GM19455 (cell line): ENCODE data around the gene ALDH3A1.

Experiments used
- ATAC-seq: cut with Tn5 transposase; IDR thresholded peaks from one replicate; pipeline ENCODE4 v1.9.1; 2021; ENCODE audit not compliant: unreplicated experiment

ALDH3A1 gene

DNA sequence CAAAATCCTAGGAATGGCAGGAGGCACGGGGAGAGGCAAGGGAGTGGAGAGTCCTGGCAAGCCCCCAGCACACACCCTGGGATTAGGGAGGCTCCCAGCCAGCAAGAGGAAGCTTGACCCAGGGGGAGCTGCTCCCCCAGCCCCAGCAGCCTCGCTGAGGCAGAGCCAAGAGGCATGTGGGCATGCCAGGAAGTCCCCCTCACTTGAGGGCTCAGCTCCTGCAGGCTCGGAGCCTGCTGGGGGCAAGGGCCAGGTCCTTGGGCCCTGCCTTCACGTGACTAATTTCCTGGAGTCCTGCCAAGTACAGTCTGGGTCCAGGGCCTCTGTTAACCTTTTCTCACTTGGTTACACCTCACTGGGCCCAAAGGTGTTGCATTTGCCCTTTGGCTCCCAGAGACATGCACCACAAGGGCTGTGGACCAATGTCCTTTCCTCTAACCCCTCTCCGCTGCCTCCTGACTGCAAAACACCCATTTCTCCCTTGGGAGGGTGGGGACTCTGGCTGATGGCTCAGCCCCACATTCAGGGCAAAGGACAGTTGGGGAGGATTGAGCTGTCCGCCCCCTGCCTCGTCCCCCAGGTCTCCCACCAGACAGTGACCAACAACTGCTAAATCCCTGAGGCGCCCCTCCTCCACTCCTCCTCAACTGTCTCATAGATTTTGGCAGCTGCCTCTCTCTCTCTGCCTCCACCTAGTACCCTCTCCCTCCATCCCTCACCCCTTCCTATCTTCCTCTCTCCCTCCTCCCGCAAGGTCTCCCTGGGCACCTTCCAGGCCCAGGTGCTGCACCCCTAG, 27.3 kb downstream of the ALDH3A1 start:
- ATAC-seq: no peak

DNA sequence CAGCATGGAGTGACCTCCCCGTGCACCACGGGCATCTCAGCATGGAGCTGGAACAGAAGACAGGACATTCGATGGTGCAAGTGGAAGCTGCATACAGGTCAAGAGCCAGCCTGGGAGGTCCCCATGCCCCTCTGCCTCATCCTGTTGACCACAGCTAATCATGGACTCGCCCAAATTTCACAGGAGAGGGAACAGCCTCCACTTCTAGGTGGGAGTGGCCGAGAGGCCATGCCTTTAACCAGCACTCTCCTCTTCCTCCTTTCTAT, 28.0 kb downstream of the ALDH3A1 start:
- ATAC-seq: no peak

DNA sequence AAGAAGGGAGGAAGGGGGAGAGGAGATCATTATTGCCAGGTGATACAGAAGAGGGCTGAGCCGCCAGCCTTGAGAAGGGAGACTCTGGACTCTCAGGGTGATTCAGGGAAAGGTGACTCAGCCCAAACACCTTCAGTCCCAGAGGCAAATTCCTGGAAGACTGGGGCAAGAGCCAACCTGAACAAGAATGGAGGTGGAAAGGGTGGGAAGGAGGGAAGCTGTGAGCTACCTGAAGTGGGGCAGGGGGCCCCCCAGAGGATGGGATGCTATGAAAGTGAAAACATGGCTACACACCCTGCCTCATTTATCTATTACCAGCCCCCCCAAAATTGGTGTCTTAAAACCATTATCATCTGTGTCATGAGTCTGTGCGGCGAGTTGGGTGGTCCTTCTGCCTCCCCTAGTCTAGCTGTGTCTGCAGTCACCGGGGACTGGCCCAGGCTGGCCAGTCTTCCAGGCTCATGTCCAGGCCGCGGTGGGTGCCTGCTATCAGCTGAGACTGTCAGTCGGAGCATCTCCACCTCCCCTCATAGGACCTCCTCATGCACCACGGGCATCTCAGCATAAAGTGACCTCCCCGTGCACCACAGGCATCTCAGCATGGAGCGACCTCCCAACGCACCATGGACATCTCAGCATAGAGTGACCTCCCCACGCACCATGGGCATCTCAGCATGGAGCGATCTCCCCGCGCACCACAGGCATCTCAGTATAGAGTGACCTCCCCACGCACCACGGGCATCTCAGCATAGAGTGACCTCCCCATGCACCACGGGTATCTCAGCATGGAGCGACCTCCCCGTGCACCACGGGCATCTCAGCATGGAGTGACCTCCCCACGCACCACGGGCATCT, 28.5 kb downstream of the ALDH3A1 start:
- no peak for ATAC-seq

DNA sequence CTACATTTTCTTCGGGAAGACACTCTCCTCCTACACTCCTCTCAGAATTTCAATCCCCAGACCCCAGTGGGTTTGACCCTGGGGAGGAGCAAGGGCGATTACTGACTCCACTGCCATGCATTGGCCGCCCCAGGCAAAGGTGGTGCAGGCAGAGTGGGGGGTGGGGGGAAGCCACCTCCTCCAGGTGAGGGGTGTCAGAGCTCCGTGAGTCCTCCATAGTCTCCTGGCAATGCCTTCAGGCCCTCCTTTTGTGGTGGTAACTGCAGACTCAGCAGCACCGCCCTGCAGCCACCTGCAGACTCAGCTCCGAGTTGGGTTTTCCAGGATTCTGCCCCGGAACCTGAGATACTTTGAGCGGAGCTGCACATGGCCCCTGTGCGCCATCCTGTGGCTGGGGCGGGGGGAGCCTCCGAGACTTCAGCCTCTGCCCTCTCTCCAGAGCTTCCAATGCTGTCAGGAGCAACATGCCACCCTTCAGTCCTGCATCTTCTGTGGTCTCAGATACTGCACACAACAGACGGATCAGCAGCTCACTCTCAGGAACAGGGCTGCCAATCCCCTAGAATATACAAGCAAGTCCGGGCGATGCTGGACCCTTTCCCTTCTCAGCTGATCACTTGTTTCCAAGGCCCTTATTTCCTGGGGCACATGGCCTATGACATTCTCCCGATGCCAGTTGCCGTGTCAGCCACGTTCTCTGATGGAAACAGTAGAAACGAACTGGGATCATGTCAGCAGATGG, 29.3 kb downstream of the ALDH3A1 start:
- no peak for ATAC-seq

DNA sequence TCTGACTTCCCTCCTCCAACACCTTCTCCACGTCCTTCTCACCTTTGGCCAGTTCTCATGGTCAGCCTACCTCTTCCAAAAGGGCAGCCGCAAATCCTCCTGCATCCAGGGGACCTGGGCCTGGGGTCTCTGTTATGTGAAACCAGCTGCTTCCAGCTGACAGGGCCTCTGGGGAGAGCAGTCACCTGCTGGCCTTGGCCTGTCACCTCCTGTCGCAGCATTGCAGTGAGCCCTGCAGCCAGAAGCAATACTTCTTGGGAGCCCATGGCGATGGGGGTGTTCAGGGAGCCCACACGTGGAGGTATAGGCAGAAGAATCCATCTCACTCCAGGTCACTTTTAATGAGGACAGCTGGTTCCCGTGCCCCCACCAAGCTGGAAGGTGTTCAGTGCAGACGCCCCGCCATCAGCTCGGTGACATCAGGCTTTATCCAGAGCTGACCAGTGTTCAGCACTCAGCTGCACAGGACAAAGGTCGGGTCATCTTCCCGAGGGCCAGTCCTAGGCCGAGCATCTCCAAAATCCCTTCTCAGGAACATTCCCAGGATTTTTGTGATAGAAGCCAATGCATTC, 30.0 kb downstream of the ALDH3A1 start:
- no peak for ATAC-seq

DNA sequence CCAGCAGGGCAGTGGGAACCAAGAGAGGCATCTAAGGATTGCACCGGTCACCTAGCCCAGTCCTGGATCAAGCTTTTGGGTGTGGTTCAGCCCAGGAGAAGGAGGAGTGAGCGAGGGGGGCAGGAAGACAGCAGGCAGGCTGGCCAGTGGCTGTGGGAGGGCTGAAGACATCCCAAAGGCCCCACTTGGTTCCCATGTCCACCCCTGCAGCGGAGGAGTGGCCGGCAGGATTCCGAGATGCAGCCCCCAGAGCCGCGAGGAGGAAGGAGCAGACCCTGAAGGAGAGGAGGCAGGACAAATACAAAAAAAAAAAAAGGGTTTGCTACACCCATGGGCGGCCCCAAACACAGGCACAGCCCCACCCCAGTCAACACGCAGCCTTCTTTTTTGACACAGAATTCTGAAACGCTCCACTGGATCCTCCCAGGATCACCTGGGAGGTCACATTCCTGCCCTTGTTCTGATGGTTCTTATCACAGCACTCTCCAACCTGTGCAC, 30.6 kb downstream of the ALDH3A1 start:
- no peak for ATAC-seq

DNA sequence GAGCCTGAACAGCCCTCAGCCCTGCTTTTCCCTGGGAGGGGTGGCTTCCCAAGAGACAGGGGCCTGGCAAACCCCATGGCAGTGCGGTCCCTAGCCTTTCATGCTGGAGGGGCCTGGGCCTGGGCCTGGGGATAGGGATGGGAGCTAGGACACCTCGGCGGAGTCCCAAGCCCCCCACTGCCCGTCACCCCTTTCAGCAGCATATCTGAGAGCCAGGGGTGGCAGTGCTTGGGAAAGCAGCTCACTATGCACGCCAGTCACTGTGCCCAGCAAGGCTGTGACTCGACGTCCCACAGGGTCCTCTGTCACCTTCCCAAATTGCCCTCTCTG, 31.1 kb downstream of the ALDH3A1 start:
- ATAC-seq: no peak

DNA sequence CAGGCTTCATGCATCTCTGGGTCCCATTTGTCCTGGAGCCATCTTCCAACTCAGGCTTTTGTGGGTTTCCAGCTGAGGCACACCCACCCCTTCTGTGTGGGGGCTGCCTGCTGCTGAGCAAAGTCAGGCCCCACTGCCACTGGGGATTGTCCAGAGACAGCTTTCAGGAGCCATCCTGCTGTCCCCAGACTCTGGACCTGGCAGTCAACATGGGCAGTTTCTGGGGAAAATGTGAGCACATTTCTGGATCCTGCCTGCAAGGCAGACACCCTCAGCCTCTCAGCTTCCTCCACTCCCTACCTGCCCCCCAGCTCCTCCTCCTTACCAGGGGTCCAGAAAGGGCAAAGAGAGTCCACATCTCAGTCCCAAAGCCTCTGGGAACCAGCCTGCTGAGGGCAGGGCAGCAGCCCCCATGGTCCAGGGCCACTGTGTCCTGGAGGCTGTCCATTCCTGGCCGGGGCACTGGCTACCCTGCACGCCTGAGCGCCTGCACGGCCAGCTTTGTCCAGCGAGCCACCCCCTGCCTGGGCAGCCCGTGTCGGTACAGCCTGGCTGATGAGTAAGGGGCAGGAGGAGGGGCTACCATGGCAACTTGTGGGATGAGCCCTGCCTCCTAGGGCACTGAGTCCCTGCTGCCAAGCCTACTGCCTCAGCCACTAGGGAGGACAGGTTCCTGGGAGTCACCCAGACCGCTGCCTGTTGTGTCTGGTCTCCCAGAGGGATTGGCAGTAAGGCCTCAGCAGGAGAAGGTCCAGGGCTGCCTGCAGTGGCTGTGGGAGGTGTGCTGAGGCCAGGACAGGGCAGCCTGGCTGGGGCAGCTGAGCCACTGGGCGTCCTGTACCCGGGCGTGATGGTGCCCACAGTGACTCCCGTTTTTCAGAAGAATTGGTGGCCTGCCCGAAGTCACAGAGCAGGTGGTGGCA, 31.7 kb downstream of the ALDH3A1 start, which contains the start of gene SLC47A2:
SLC47A2 (minus strand) TSS at position 477 of the 923 bp plus-strand sequence; CDS start at position 448, 29 bp downstream.
- no peak for ATAC-seq

DNA sequence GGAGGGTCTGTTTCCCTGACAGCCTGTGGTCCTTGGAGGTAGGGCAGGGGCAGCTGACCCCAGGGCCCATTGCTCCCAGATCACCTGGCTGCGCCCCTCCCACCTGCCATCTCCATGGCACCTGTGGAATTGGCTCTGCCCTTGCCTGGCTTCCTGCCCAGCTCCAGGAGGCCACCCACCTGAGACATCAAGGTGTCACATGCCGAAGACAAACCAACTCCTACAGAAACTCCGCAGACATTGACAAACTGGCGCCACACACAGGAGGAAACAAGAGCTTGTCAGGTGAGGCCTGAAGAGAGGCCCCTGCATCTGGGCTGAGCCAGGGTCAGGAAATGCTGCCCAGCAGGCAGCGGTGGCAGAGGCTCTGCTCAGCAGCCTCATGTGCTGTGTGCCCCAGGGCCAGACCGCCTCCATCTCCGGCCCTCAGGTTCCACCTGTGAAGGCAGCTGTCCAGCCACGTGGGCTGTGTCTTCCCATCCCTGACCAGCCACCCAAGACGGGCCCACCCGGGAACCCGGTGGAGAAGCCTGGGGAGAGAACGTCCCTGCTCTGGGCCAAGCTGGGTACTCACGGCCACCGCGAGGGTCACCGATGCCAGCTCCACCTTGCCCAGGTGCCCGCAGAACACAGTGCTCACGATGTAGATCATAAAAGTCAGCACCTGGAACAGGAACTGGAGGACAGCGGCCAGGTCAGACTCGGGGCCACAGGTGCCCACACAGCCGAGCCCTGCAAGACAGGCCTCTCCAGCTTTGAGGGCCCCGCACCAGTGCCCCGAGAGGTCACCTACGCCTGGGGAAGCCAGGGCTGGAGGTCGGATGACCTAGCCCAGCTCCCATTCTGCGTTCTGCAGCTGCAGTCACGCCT, 33.3 kb downstream of the ALDH3A1 start:
- no peak for ATAC-seq

DNA sequence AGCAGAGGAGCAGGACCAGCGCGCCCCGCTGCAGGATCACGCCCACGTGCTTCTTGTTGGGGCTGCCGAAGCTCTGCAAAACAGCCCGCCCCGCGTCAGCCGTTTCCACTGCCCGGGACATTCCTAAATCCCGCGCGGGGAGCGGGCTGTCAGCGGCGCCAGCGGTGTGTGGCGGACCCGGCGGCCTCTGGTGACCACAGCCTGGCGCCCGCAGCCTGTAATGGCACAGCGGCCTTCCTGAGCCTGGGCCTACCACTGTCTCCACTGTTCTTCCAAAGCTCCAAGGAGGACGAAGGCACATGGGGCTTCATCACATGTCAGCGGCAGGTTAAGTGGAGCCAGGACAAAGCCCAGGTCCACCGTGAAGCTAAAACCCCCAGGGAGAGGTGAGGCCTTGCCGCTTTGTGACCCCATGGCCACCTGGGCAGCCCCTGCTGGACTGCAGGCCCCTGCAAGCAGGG, 34.2 kb downstream of the ALDH3A1 start:
- no peak for ATAC-seq

DNA sequence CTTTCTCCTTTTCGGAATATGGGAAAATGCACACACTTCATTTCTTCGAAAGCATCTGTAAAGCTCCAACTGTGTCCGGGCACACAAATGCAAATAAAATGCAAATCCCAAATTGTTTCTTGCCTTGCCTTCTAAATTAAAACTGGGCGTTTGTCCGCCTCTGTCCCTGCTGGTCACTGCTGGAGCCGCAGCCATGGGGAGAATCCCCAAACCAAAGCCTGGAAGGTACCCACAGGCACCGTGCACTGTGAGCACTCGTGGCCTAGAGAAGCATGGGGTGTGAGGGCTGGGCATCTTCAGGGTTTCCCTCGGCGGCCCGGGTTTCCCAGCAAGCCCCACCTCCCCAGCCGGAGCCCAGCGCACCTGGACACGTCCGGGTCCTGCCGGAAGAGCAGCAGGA, 34.6 kb downstream of the ALDH3A1 start:
- ATAC-seq: no peak

DNA sequence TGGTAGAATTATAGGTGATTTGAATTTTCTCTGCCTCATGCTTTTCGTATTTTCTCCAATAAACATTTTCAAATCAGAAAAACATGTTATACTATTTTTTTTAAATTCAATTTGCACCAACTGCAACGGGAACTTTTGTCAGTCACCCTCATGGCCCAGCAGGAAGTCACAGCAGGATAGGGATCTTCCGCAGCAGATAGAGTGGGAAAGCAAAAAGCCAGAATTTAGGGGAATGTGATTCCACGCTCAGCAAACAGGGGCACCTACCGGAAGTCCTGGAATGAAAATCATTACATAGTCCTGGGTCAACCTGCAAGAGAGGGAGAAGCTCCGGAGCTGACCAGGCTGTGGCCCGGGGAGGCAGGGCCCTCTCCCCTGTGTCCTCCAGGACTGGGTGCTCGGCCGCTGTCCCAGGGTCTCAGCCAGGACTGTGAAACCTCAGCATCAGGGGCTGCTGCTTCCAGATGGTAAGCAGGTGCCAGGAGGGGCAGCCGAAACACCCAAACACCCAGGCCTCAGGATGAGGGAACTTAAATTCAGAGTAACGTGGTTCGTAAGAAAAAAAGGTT, 35.6 kb downstream of the ALDH3A1 start:
- no peak for ATAC-seq

DNA sequence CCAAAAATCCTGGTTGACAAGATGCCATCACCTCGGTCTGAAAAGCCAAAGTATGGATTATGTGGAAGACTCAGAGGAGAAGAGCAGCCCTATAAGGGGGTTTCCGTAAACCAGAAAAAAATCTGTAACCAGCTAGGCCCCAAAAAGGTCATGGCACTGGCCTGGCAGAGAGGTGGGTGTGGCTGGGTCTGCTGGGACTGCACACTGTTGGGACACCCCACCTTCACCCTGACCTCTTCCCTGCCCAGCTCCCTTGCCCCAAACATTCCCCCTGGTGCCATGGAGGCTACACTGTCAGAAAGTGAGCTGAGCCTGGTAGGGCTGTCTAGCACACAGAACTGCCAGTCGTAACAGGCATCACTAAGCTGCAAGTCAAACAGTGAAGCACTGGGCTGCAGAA, 38.3 kb downstream of the ALDH3A1 start:
- no peak for ATAC-seq

DNA sequence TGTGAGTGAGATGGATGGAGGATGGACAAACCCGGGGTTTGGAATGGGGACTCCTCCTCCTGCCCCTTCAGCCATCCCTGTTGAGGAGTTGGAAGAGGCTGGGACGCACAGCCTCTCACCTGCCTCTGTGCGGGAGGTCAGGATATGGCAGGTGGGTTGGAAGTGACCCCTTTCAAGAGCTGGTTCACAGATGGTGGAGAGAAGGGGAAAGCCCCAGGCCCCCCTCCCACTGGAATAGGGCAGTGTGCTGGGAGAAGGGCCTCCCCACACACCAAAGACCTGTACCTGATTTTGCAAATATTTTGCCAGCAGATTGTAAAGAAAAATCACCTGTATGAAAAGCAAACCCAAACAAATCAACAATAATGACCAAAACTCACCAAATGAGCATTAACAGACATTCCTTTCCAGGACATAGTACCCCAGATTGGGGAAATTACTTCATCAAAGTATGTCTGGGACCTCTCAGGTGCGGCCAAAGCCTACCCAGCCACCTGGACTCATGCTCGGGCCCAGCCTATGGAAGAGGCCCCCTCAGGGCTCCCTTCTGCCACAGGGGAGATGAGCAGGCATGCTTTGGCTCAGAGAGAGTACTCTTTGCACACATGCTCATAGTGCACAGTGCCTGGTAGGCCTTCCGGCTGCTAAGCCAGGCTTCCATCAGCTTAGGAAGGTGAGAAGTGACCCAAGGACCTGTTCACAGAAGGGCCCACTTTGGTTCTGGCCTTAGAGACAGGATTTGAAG, 39.5 kb downstream of the ALDH3A1 start:
- ATAC-seq: no peak

DNA sequence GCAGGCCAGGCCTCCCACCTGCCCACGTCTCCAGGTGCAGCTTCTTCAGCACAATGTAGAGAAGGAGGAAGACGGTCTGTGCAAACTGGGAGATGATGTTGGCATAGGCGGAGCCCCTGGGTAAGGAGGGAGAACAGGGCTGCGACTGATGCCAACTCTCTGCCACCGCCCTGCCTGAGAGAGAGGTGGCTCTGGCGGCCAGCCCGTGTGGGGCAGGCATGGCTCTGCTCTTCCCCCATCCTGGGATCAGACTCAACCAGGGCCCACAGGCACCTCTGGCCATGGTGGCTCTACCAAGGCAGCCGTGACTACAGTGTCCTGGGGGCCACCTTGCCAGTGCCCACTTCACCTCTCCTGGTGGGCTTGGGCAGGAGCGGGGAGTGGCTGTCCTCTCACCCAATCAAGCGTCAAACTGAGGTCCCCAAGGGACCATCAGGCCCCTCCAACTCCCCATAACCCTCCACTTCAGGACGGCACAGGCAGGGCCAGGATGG, 40.3 kb downstream of the ALDH3A1 start:
- ATAC-seq: no peak

DNA sequence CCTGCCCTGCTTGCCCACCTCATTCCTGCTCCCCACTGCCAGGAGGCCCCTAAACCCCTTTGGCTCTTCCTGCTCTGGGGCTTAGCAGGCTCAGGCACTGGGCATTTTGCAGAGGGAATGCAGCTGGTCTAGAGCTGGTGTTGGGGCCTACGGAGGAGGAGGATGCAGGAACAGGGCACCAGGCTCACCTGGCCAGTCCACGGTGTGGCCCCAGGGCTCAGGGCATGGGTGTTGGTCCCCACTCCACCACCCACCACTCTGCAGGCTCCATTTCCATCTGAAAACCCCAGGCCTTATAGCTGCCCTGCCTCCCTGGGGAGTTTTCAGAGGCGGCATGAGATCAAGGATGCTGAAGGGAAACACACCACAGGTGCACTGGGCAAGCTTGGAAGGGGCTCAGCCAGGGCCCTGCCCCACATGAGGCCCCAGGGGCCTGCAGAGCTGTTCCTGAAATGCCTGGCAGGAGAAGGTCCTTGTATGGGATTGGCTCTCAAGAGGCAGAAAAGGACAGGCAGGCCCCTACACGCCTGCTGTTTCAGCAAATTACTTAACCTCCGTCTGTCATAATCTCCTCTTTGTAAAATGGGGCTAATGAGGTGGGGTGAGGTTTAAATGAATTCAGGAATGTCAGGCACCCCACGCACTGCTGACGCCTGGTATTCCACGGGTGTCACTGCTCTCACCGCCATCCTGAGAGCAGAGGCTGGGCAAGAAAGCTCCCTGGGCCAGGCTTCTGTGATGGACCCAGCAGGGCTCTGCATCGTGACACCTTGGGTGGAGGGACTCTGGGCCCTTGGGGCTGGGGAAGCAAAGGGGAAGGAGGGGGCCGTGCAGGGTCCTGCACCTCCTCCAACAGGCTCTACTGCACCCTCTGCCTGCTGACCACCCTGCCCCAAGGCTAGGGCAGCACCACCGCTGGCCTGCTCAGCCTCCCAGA, 41.0 kb downstream of the ALDH3A1 start:
- ATAC-seq: no peak
